Neural cell (in vitro differentiated cells): ENCODE data around the gene TRIO.

Source experiments
- CTCF ChIP-seq: fragments of 450-650 bp; IDR thresholded peaks from 2 replicates; pipeline ENCODE4 v1.5.1; 2014; ENCODE audit warnings: antibody characterized with exemption, mild to moderate bottlenecking, moderate library complexity; ENCODE audit not compliant: poor library complexity, severe bottlenecking
- EP300 ChIP-seq: fragments of 450-650 bp; conservative IDR thresholded peaks from 2 replicates; pipeline ENCODE4 v1.6.1; 2014; ENCODE audit warnings: antibody characterized with exemption, mild to moderate bottlenecking, moderate library complexity; ENCODE audit not compliant: poor library complexity, severe bottlenecking
- EZH2 ChIP-seq: fragments of 200-600, 300-800 bp; shearing (Covaris generic), sonication (generic); IDR thresholded peaks from 2 replicates; pipeline ENCODE4 v1.6.1; 2014; ENCODE audit warnings: antibody characterized with exemption, low read length, borderline replicate concordance, mild to moderate bottlenecking; ENCODE audit not compliant: insufficient read depth, poor library complexity, severe bottlenecking
- MXI1 ChIP-seq: fragments of 450-650 bp; conservative IDR thresholded peaks from 2 replicates; pipeline ENCODE4 v1.6.1; 2014; ENCODE audit warnings: antibody characterized with exemption, mild to moderate bottlenecking; ENCODE audit not compliant: poor library complexity, severe bottlenecking
- POLR2AphosphoS5 ChIP-seq: IDR thresholded peaks from 2 replicates; pipeline ENCODE4 v1.6.1; 2012
- RAD21 ChIP-seq: fragments of 450-650 bp; conservative IDR thresholded peaks from 2 replicates; pipeline ENCODE4 v1.6.1; 2014; ENCODE audit warnings: antibody characterized with exemption, mild to moderate bottlenecking, moderate library complexity
- TAF1 ChIP-seq: IDR thresholded peaks from 2 replicates; pipeline ENCODE4 v1.6.1; 2012; ENCODE audit warnings: low read depth
- TF ChIP-seq, protein P1 (sequence below): IDR thresholded peaks from 2 replicates; pipeline ENCODE4 v1.6.1; 2012; ENCODE audit warnings: borderline replicate concordance

DNA sequence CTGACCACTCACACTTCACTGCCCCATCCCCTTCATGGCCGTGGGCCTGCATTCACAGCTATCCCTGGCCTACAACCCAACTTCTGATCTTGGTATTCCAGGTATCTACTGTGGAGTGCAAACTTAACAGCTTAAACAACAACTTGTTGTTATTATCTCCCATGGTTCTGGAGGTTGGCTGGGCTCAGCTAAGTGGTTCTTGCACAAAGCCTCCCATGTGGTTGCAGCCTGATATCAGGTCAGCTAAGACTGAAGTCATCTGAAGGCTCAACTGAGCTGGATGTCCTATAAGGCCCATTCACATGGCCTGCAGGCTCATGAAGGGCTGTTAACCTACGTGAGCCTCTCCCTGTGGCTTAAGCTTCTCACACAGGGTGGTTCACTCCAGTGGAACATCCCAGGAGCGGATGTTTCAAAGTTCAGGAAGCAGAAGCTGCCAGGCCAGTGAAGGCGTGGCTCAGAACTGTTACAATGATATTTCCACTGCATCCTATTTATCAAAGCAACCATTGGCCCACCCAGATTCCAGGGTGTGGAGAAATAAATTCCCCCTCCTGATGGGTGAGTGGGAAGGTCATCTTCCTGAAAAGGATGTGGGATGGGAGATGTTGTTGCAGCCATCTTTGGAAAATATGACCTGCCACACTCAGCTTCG is 30.0 kb upstream of the TRIO start:
- TF ChIP-seq EZH2, result no peak
- no peak for TF ChIP-seq CTCF
- no peak for TF ChIP-seq RAD21
- no peak for TF ChIP-seq TAF1
- no peak for TF ChIP-seq POLR2AphosphoS5
- TF ChIP-seq MXI1, result no peak
- TF ChIP-seq EP300, result no peak
- TF ChIP-seq, protein P1, sequence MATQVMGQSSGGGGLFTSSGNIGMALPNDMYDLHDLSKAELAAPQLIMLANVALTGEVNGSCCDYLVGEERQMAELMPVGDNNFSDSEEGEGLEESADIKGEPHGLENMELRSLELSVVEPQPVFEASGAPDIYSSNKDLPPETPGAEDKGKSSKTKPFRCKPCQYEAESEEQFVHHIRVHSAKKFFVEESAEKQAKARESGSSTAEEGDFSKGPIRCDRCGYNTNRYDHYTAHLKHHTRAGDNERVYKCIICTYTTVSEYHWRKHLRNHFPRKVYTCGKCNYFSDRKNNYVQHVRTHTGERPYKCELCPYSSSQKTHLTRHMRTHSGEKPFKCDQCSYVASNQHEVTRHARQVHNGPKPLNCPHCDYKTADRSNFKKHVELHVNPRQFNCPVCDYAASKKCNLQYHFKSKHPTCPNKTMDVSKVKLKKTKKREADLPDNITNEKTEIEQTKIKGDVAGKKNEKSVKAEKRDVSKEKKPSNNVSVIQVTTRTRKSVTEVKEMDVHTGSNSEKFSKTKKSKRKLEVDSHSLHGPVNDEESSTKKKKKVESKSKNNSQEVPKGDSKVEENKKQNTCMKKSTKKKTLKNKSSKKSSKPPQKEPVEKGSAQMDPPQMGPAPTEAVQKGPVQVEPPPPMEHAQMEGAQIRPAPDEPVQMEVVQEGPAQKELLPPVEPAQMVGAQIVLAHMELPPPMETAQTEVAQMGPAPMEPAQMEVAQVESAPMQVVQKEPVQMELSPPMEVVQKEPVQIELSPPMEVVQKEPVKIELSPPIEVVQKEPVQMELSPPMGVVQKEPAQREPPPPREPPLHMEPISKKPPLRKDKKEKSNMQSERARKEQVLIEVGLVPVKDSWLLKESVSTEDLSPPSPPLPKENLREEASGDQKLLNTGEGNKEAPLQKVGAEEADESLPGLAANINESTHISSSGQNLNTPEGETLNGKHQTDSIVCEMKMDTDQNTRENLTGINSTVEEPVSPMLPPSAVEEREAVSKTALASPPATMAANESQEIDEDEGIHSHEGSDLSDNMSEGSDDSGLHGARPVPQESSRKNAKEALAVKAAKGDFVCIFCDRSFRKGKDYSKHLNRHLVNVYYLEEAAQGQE, result no peak
